Measurements from ENCODE around the gene CUTC. TPM values are rescaled to one million over a fixed set of nuclear protein-coding genes. Genes with fewer than 3 reads are reported as not detected.

Gene CUTC
- total RNA-seq, 1 experiment from 2014 or later, result 53.6 TPM

- RAD21 ChIA-PET (ENCODE audit: low non-redundant PET in 1 of 2, low total read pairs in 2 of 2, uncharacterized antibody in 2 of 2, unreplicated experiment in 2 of 2), result no interaction called here
Measured at GRCh38 chr10:99693933-99694583, 38.0 kb upstream of the CUTC start.

GRCh38 chr10:99695761-99696160, 36.3 kb upstream of the CUTC start:
- H3K36me3 ChIP-seq (ENCODE audit: control insufficient read depth in 1 of 2, insufficient read depth in 2 of 2, low read length in 2 of 2), result peaks cover 44 to 45% of the 10 kb centered on the region in 2 experiments
- H3K4me3 ChIP-seq (replicated peaks in 1 of 2; ENCODE audit: low read depth in 1 of 2, low read length in 2 of 2), result no peak overlapping the region
- H3K9me3 ChIP-seq (ENCODE audit: control insufficient read depth in 1 of 2, insufficient read depth in 1 of 2, low read depth in 1 of 2, low read length in 2 of 2), result no peaks in the 10 kb centered on the region
- H3K27ac ChIP-seq (ENCODE audit: low read depth, low read length), result no peak overlapping the region
- no peaks in the 10 kb centered on the region for H3K27me3 ChIP-seq (ENCODE audit: insufficient read depth, low read length)
- ChIA-PET RAD21 (ENCODE audit: low non-redundant PET in 1 of 2, low total read pairs in 2 of 2, uncharacterized antibody in 2 of 2, unreplicated experiment in 2 of 2) (no interaction called here), CTCF (no interaction called here), POLR2A (no interaction called here)
- H3K9me2 ChIP-seq (ENCODE audit: insufficient read depth), result no peaks in the 10 kb centered on the region
- no peaks in the 10 kb centered on the region for H3K79me2 ChIP-seq (ENCODE audit: insufficient read depth, low read length)
- DNase-seq (ENCODE audit: low read depth, low spot score) (no peak), ATAC-seq (no peak)
- intact Hi-C loops (cut with micrococcal nuclease), result no loop called here
- H3K9ac ChIP-seq (ENCODE audit: low read length), result no peak overlapping the region
- H4K20me1 ChIP-seq (ENCODE audit: insufficient read depth), result no peaks in the 10 kb centered on the region
- TF ChIP-seq TCF7L2 (IDR thresholded peaks at IDR 0.05; ENCODE audit: borderline replicate concordance, extremely low read depth, insufficient read depth, insufficient read length) (no peak), ZBTB33 (IDR thresholded peaks at IDR 0.05; ENCODE audit: extremely low read depth, insufficient replicate concordance, low read length) (no peak), YY1 (IDR thresholded peaks at IDR 0.05; ENCODE audit: extremely low read depth, insufficient replicate concordance, low read depth, low read length) (no peak), CEBPB (IDR thresholded peaks at IDR 0.05; ENCODE audit: low read depth) (no peak), ZNF274 (IDR thresholded peaks at IDR 0.05; ENCODE audit: low read depth, low read length) (no peak), FOSL1 (IDR thresholded peaks at IDR 0.05; ENCODE audit: low read depth) (no peak), EZH2phosphoT487 (IDR thresholded peaks at IDR 0.05; ENCODE audit: borderline replicate concordance) (no peak), EZH2 (IDR thresholded peaks at IDR 0.05) (no peak), POLR2AphosphoS5 (IDR thresholded peaks at IDR 0.05; ENCODE audit: low read depth, low read length) (no peak)
- TF ChIP-seq, protein P1, sequence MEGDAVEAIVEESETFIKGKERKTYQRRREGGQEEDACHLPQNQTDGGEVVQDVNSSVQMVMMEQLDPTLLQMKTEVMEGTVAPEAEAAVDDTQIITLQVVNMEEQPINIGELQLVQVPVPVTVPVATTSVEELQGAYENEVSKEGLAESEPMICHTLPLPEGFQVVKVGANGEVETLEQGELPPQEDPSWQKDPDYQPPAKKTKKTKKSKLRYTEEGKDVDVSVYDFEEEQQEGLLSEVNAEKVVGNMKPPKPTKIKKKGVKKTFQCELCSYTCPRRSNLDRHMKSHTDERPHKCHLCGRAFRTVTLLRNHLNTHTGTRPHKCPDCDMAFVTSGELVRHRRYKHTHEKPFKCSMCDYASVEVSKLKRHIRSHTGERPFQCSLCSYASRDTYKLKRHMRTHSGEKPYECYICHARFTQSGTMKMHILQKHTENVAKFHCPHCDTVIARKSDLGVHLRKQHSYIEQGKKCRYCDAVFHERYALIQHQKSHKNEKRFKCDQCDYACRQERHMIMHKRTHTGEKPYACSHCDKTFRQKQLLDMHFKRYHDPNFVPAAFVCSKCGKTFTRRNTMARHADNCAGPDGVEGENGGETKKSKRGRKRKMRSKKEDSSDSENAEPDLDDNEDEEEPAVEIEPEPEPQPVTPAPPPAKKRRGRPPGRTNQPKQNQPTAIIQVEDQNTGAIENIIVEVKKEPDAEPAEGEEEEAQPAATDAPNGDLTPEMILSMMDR (IDR thresholded peaks at IDR 0.05 in 2 of 3, conservative IDR thresholded peaks at IDR 0.05 in 1 of 3; ENCODE audit: borderline replicate concordance in 1 of 3, insufficient read depth in 1 of 3, low read depth in 2 of 3, low read length in 2 of 3), result no peak
- TF ChIP-seq, protein P2, sequence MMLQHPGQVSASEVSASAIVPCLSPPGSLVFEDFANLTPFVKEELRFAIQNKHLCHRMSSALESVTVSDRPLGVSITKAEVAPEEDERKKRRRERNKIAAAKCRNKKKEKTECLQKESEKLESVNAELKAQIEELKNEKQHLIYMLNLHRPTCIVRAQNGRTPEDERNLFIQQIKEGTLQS (IDR thresholded peaks at IDR 0.05), result no peak
- TF ChIP-seq, protein P3, sequence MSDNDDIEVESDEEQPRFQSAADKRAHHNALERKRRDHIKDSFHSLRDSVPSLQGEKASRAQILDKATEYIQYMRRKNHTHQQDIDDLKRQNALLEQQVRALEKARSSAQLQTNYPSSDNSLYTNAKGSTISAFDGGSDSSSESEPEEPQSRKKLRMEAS (IDR thresholded peaks at IDR 0.05), result no peak
- H3K4me2 ChIP-seq (ENCODE audit: low read length), result no peak overlapping the region
- no peaks in the 10 kb centered on the region for H3K4me1 ChIP-seq (ENCODE audit: control insufficient read depth in 1 of 2, insufficient read depth in 2 of 2, low read length in 2 of 2)
- no TSS peak for BruUV-seq (replicated peaks)
- H2AFZ ChIP-seq (ENCODE audit: low read depth, low read length, poor library complexity, severe bottlenecking), result no peak overlapping the region

More at GRCh38 chr10:99693933-99694583, 38.0 kb upstream of the CUTC start:
- H3K27ac ChIP-seq (ENCODE audit: low read depth, low read length), result no peak overlapping the region
- no peak overlapping the region for H3K4me2 ChIP-seq (ENCODE audit: low read length)
- BruUV-seq (replicated peaks), result no TSS peak
- no peaks in the 10 kb centered on the region for H4K20me1 ChIP-seq (ENCODE audit: insufficient read depth)
- CTCF ChIA-PET, result no interaction called here
- H3K36me3 ChIP-seq (ENCODE audit: control insufficient read depth in 1 of 2, insufficient read depth in 2 of 2, low read length in 2 of 2), result peaks cover 35 to 41% of the 10 kb centered on the region in 2 experiments
- H3K4me3 ChIP-seq (replicated peaks in 1 of 2; ENCODE audit: low read depth in 1 of 2, low read length in 2 of 2), result no peak overlapping the region
- no peak overlapping the region for H3K9ac ChIP-seq (ENCODE audit: low read length)
- intact Hi-C loops (cut with micrococcal nuclease), result no loop called here
- no peaks in the 10 kb centered on the region for H3K27me3 ChIP-seq (ENCODE audit: insufficient read depth, low read length)
- TF ChIP-seq SIN3A (IDR thresholded peaks at IDR 0.05; ENCODE audit: low read depth) (no peak), SRF (IDR thresholded peaks at IDR 0.05; ENCODE audit: low read depth) (no peak), FOSL1 (IDR thresholded peaks at IDR 0.05; ENCODE audit: low read depth) (no peak), POLR2A (IDR thresholded peaks at IDR 0.05; ENCODE audit: borderline replicate concordance, extremely low read depth, insufficient read depth, insufficient read length) (no peak)
- no peaks in the 10 kb centered on the region for H3K9me2 ChIP-seq (ENCODE audit: insufficient read depth)
- H3K9me3 ChIP-seq (ENCODE audit: control insufficient read depth in 1 of 2, insufficient read depth in 1 of 2, low read depth in 1 of 2, low read length in 2 of 2), result no peaks in the 10 kb centered on the region
- DNase-seq (ENCODE audit: low read depth, low spot score) (no peak), ATAC-seq (no peak)
- no peak overlapping the region for H2AFZ ChIP-seq (ENCODE audit: low read depth, low read length, poor library complexity, severe bottlenecking)
- H3K79me2 ChIP-seq (ENCODE audit: insufficient read depth, low read length), result no peaks in the 10 kb centered on the region
- POLR2A ChIA-PET, result no interaction called here
- no peaks in the 10 kb centered on the region for H3K4me1 ChIP-seq (ENCODE audit: control insufficient read depth in 1 of 2, insufficient read depth in 2 of 2, low read length in 2 of 2)

All from HCT116 (cell line).